GM21786 (cell line): Measurements from ENCODE around the gene DTX4.

Source experiments
- ATAC-seq: cut with Tn5 transposase; IDR thresholded peaks from one replicate; pipeline ENCODE4 v1.9.1; 2021; ENCODE audit not compliant: unreplicated experiment

Gene DTX4

DNA sequence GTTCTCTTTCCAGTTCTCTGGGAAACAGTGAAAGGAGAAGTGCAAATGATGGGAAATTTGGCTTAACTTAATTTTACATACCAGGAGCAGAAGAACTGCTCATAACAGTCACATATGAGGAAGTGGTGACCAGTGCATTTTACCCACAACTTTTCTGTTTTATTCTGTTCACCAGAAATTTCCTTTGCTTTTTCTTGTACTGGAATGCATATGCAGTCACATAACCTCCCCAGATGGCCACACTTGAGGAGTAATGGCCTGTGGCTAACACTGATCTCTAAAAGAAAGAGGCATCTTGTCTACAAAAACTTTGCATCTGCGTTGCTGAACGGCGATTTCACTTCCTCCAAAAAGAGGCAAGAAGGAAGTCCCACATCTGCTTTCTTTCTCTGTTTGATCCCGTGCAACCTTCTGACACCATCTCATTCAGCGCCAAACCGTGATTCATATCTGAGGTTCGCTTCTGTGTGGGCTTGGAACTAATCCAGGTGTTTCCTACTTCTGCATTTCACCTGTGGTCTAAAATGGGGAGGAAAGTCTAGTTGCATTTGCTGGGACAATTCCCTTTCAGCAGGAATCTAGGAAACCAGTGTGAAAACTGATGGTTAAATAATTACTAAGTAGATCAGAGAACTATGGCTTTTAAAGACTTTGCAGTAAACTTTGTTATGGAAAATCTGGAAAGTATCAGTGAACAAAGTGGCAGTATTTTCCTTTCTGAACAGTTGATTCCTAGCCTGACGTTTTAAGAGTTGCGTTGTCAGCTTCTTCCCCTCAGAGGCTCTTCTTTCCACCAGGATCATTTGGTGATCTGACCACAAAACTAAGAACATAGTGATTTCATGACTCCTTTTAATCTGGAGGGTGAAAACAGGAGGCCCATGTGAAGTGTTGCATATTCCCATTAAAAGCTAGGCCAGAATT is 45.0 kb downstream of the DTX4 start:
- ATAC-seq: peak; percentile 87

DNA sequence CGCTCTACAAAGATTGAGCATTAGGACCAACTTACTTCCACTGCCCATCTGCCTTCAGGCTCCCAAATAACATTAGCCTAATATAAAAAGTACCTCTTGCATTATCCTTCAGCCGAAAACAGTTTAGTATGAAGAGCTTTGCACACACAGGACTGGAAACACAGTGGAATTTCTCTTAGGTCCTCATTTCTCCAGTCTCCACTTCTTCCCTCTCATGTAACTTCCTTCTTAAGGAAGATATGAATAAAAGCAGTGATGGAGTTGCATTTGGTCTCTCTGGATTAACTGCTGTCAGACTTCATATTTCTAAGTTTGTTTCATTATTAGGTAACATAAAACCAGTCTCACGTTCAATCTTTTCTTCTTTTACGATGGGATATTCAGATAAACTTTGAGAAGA is 46.4 kb downstream of the DTX4 start:
- ATAC-seq: no peak

GRCh38 chr11:59218893-59219292 is 47.0 kb downstream of the DTX4 start:
- no peak for ATAC-seq

DNA sequence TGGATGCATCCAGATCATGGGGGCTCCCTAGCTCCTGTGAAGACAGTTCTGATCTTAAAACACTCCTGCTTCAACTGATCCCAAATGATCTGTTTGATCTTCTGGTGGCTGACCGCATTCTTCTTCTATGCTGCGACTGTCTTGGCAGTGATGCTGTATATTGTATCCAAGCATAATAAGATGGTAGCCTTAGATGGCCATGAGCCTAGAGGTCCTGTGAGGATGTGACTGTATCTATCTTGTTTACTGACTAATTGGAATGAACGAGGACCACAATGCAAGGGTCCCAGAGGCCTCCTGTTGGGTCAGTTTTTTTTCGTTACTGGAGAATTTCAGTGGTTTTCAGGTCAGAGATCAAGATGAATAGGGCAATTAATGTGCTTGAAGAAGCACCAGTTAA is 47.9 kb downstream of the DTX4 start:
- ATAC-seq: no peak

GRCh38 chr11:59221441-59221840 is 49.5 kb downstream of the DTX4 start:
- ATAC-seq: no peak

GRCh38 chr11:59222464-59223060 is 50.6 kb downstream of the DTX4 start:
- no peak for ATAC-seq

- ATAC-seq: no peak
Observed at GRCh38 chr11:59223177-59223576, 51.2 kb downstream of the DTX4 start.

GRCh38 chr11:59223611-59224010 is 51.7 kb downstream of the DTX4 start:
- no peak for ATAC-seq

DNA sequence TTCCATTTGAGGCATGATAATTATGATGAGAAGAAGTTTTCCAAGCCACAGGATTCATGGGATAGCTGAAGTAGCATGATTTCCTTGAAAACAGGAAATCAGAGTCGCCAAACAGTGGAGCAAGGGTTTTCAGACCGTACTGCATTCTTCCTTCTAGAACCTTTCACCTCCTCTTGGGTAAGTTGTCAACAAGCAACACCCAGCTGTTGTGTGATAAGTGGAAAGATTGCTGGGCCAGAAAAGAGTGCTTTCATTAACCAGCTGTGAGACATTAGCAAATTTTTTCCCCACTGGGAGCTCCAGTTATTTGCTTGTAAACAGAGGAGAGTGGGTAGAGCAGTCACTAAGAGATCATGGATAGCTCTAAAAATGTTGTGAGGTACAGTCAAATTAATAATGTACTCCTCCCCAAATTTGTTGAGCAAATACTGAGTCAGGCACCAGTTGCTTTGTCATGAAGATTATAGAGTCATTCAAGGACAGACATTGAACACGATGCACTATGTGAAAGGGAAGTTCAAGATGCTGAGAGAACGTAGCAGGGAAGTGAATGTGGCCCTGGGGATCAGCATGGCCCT is 52.5 kb downstream of the DTX4 start:
- ATAC-seq: peak; percentile 32

DNA sequence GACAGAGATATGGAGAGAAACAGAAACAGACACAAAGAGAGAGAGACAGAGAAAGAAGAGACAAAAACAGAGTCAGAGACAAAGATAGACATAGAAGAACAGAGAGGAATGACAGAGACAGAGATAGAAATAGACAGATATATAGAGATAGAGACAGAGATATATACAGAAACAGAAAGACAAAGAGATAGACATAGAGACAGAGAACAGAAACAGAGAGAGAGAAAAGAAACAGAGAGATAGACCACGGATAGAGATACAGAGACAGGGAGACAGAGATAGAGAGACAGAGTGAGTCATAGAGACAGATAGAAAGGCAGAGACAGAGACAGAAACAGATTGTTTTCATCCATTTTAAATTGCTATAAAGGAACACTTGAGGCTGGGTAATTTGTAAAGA is 53.1 kb downstream of the DTX4 start:
- peak; percentile 48 for ATAC-seq

- no peak for ATAC-seq
Observed at GRCh38 chr11:59226396-59226795, 54.5 kb downstream of the DTX4 start.

DNA sequence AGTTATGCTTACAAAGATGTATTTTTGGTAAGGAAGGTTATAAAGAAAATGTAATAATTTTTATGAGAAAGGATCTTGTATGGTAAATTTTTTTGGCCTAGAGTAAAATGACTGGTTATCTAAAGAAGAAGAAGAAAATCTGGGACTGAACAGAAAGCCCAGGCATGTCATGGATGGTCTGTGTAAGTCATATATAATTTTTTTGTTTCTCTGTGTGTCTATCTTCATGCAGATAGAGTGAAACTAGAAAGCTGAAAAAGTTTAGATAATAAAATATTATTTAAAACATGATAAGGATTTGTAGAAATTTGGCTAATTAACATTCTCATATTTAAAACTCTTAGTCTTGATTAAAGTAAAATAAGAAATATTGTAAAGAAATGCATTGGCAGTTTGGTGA is 68.4 kb downstream of the DTX4 start:
- ATAC-seq: no peak

GRCh38 chr11:59243633-59244032 is 71.7 kb downstream of the DTX4 start:
- no peak for ATAC-seq

DNA sequence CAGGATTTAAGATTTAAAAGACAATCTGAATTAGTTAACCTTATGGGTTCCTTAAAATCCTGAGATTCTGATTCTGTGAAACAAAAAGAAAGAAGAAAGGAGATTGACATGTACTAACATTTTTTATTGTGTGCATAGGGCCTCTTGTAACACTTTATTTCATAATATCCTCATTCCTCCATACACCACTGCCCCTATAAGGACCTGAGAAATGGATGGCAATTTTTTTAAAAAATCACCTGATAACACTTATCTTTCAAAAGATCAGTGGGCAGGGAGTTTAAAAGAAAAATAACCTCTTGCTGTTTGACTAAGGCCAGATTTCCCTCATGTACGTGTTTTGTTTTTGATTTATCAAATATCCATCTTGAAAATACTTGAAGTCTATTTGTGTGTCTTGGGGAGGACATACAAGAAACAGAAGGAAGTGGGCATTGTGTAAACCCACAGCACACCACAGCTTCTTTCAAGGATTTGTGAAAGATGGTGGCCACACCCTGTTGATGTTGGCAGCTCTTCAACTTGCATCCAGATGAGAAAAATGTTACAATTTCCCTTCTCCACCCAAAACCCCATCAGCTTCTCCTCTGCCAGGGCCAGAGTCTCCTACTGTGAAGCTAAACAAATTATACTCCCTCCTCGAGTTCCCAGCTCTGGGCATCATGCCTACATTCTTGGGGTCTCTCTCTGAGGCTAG is 75.7 kb downstream of the DTX4 start:
- no peak for ATAC-seq

DNA sequence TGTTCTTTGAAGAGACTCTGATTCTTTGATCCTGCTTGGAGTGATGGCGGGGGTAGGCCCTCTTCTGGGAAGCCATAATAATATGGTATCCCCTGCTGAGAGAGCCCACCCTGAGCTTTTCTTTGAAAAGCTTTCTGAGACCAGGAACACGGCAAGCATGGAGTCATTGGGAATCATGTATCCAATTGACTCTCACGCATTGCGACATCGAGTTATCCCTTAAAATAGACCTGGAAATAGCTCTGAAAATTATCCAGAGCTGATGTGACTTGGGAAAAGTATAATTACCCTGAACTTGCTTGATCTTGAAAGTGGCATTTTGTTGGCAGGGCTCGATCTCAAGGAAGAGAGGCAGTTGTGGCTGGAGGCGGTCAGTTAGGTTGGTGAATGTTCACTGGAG is 77.6 kb downstream of the DTX4 start:
- no peak for ATAC-seq

- ATAC-seq: no peak
Observed at GRCh38 chr11:59253001-59253400, 81.1 kb downstream of the DTX4 start.

GRCh38 chr11:59254286-59254685 is 82.4 kb downstream of the DTX4 start:
- no peak for ATAC-seq

GRCh38 chr11:59255281-59255680 is 83.3 kb downstream of the DTX4 start:
- ATAC-seq: no peak
